H9 (cell line): Measurements from ENCODE around the gene GRK4. TPM values are rescaled to one million over a fixed set of nuclear protein-coding genes. Genes with fewer than 3 reads are reported as not detected.
"Not testable (repeated sequence)": the region's sequence is repeated elsewhere in the genome, so short reads cannot be mapped to it uniquely, and the experiment has no call there.

ENCODE experiments used
- DNase-seq: peaks from one replicate; pipeline ENCODE4 v3.0.0-alpha.2; 2017
- H2AFZ ChIP-seq: one replicate; pipeline ENCODE4 v1.6.1; 2013; ENCODE audit warnings: mild to moderate bottlenecking, low read length, control low read depth, moderate library complexity
- H2AK5ac ChIP-seq: 2 replicates; pipeline ENCODE4 v1.6.1; 2013; ENCODE audit warnings: low read length, control low read depth, mixed read lengths; ENCODE audit not compliant: insufficient read length
- H2BK120ac ChIP-seq: one replicate; pipeline ENCODE4 v1.6.1; 2013; ENCODE audit warnings: low read depth, mild to moderate bottlenecking, low read length, control low read depth, inconsistent platforms; ENCODE audit not compliant: poor library complexity, severe bottlenecking
- H2BK12ac ChIP-seq: 2 replicates; pipeline ENCODE4 v1.6.1; 2013; ENCODE audit warnings: low read length, control low read depth, mixed read lengths, low read depth; ENCODE audit not compliant: insufficient read length
- H2BK15ac ChIP-seq: 2 replicates; pipeline ENCODE4 v1.6.1; 2013; ENCODE audit warnings: low read depth, low read length, control low read depth
- H2BK20ac ChIP-seq: one replicate; pipeline ENCODE4 v1.6.1; 2013; ENCODE audit warnings: low read depth, mild to moderate bottlenecking, low read length, control low read depth, inconsistent platforms; ENCODE audit not compliant: poor library complexity, severe bottlenecking
- H2BK5ac ChIP-seq: 2 replicates; pipeline ENCODE4 v1.6.1; 2013; ENCODE audit warnings: low read length, control low read depth, mixed read lengths; ENCODE audit not compliant: insufficient read length
- H3K14ac ChIP-seq: 2 replicates; pipeline ENCODE4 v1.6.1; 2013; ENCODE audit warnings: low read length, control low read depth; ENCODE audit not compliant: insufficient read depth
- H3K18ac ChIP-seq: 2 replicates; pipeline ENCODE4 v1.6.1; 2013; ENCODE audit warnings: low read depth, mild to moderate bottlenecking, mixed read lengths, low read length, control low read depth; ENCODE audit not compliant: insufficient read length
- H3K23ac ChIP-seq: 2 replicates; pipeline ENCODE4 v1.6.1; 2013; ENCODE audit warnings: low read length, control low read depth, mixed read lengths, low read depth; ENCODE audit not compliant: insufficient read length
- H3K23me2 ChIP-seq: 2 replicates; pipeline ENCODE4 v1.6.1; 2013; ENCODE audit warnings: low read depth, mild to moderate bottlenecking, mixed read lengths, low read length, control low read depth; ENCODE audit not compliant: insufficient read length, poor library complexity, severe bottlenecking
- H3K27ac ChIP-seq: 2 replicates; pipeline ENCODE4 v1.5.1; 2013; ENCODE audit warnings: low read length, control low read depth, mixed read lengths, low read depth; ENCODE audit not compliant: insufficient read length
- H3K27me3 ChIP-seq: 2 replicates; pipeline ENCODE4 v1.6.1; 2013; ENCODE audit warnings: low read length, control low read depth, inconsistent platforms; ENCODE audit not compliant: insufficient read depth
- H3K4ac ChIP-seq: 2 replicates; pipeline ENCODE4 v1.6.1; 2013; ENCODE audit warnings: low read depth, mild to moderate bottlenecking, control low read depth, inconsistent platforms, low read length, moderate library complexity
- H3K4me1 ChIP-seq: 2 replicates; pipeline ENCODE4 v1.6.1; 2013; ENCODE audit warnings: low read length, control low read depth, inconsistent platforms; ENCODE audit not compliant: insufficient read depth
- H3K4me2 ChIP-seq: 2 replicates; pipeline ENCODE4 v1.6.1; 2013; ENCODE audit warnings: low read length, control low read depth, mixed read lengths; ENCODE audit not compliant: insufficient read length, insufficient read depth
- H3K56ac ChIP-seq: 2 replicates; pipeline ENCODE4 v1.6.1; 2013; ENCODE audit warnings: low read depth, mild to moderate bottlenecking, mixed read lengths, low read length, control low read depth; ENCODE audit not compliant: insufficient read length
- H3K79me1 ChIP-seq: 2 replicates; pipeline ENCODE4 v1.6.1; 2013; ENCODE audit warnings: low read depth, mild to moderate bottlenecking, moderate library complexity, low read length, control low read depth, inconsistent platforms; ENCODE audit not compliant: insufficient read depth, poor library complexity, severe bottlenecking
- H3K79me2 ChIP-seq: 2 replicates; pipeline ENCODE4 v1.6.1; 2013; ENCODE audit warnings: low read length, control low read depth, inconsistent platforms; ENCODE audit not compliant: insufficient read depth
- H3K9ac ChIP-seq: 2 replicates; pipeline ENCODE4 v1.6.1; 2013; ENCODE audit warnings: low read length, control low read depth, mixed read lengths; ENCODE audit not compliant: insufficient read length; ENCODE audit errors: extremely low read depth
- H3K9me3 ChIP-seq: one replicate; pipeline ENCODE4 v1.6.1; 2013; ENCODE audit warnings: low read depth, low read length, inconsistent platforms; ENCODE audit not compliant: control insufficient read depth
- H3T11ph ChIP-seq: one replicate; pipeline ENCODE4 v1.6.1; 2013; ENCODE audit warnings: mild to moderate bottlenecking, low read length, control low read depth, inconsistent platforms
- H4K20me1 ChIP-seq: one replicate; pipeline ENCODE4 v1.6.1; 2013; ENCODE audit not compliant: control insufficient read depth, insufficient read length, insufficient read depth
- H4K5ac ChIP-seq: 2 replicates; pipeline ENCODE4 v1.6.1; 2013; ENCODE audit warnings: low read depth, mild to moderate bottlenecking, mixed read lengths, low read length, control low read depth; ENCODE audit not compliant: insufficient read length
- H4K8ac ChIP-seq: replicated peaks from 2 replicates; pipeline ENCODE4 v1.6.1; 2013; ENCODE audit warnings: low read length, control low read depth, mixed read lengths, low read depth; ENCODE audit not compliant: insufficient read length
- H4K91ac ChIP-seq: 2 replicates; pipeline ENCODE4 v1.6.1; 2013; ENCODE audit warnings: low read depth, mild to moderate bottlenecking, moderate library complexity, mixed read lengths, low read length, control low read depth; ENCODE audit not compliant: insufficient read length
- H3K27ac Mint-ChIP-seq, 3 experiments: 2 replicates in 2 of 3; 3 replicates in 1 of 3; pipeline ENCODE4 v1.8.0; 2020 to 2021; ENCODE audit warnings: mixed read lengths in 3 of 3, mild to moderate bottlenecking in 1 of 3, moderate library complexity in 1 of 3
- H3K27me3 Mint-ChIP-seq: 2 replicates; pipeline ENCODE4 v1.8.0; 2021; ENCODE audit warnings: low read depth, mild to moderate bottlenecking, moderate library complexity, mixed read lengths
- H3K36me3 Mint-ChIP-seq, 3 experiments: 2 replicates in 2 of 3; 3 replicates in 1 of 3; pipeline ENCODE4 v1.8.0; 2020 to 2021; ENCODE audit warnings: low read depth in 3 of 3, mixed read lengths in 3 of 3; ENCODE audit not compliant: insufficient read depth in 1 of 3
- H3K4me1 Mint-ChIP-seq, 2 experiments: 2 replicates each; pipeline ENCODE4 v1.8.0; 2020; ENCODE audit warnings: mixed read lengths in 2 of 2
- H3K4me3 Mint-ChIP-seq, 2 experiments: 2 replicates in 1 of 2; 3 replicates in 1 of 2; pipeline ENCODE4 v1.8.0; 2020 to 2021; ENCODE audit warnings: mild to moderate bottlenecking in 2 of 2, mixed read lengths in 2 of 2, moderate library complexity in 1 of 2
- H3K9me3 Mint-ChIP-seq, 2 experiments: 2 replicates in 1 of 2; 3 replicates in 1 of 2; pipeline ENCODE4 v1.8.0; 2020; ENCODE audit warnings: mild to moderate bottlenecking in 2 of 2, mixed read lengths in 2 of 2, moderate library complexity in 1 of 2
- WGBS: extraction: QIAGEN DNeasy Blood & Tissue Kit; methylation state at CpG from one replicate; pipeline ENCODE4 v1.1.7; 2013; ENCODE audit warnings: missing lambda C conversion rate, low lambda C conversion rate, mixed read lengths; ENCODE audit not compliant: insufficient read length; ENCODE audit errors: extremely low coverage; 5-methylcytosine and 5-hydroxymethylcytosine counted together
- total RNA-seq: library from RNA; stranded (reverse); gene quantifications from 2 replicates; pipeline ENCODE4 v1.2.1, GENCODE V29; 2021

Gene GRK4
- total RNA-seq, 1 experiment from 2014 or later, result 4.8 TPM

- peaks cover 74 to 86% (median 83%) of the 10 kb centered on the region in 3 experiments for H3K36me3 Mint-ChIP-seq
Observed at GRCh38 chr4:2922453-2923101, 40.8 kb upstream of the GRK4 start.

More at GRCh38 chr4:2922453-2923101, 40.8 kb upstream of the GRK4 start:
- H3K23me2 ChIP-seq, H3K56ac ChIP-seq, H3K27ac ChIP-seq, H2BK15ac ChIP-seq, H4K8ac ChIP-seq, H3K79me1 ChIP-seq, H3K4ac ChIP-seq, H4K91ac ChIP-seq, H2BK5ac ChIP-seq, H3K79me2 ChIP-seq, H3K27me3 ChIP-seq, H2AFZ ChIP-seq, H2BK120ac ChIP-seq, H3K4me2 ChIP-seq, H2BK12ac ChIP-seq, H3K18ac ChIP-seq, H3K27me3 Mint-ChIP-seq, H3K4me1 ChIP-seq, H3K9me3 ChIP-seq, H3K14ac ChIP-seq, H3T11ph ChIP-seq, H3K9ac ChIP-seq, H2BK20ac ChIP-seq, H4K5ac ChIP-seq, H2AK5ac ChIP-seq, H4K20me1 ChIP-seq, H3K23ac ChIP-seq: not testable (repeated sequence)
- no CpG with 5 or more reads among the region's 7 CpGs for WGBS
- peak; percentile 94 for DNase-seq
- Mint-ChIP-seq H3K4me3 (peak overlapping the region; percentile 14 to 43; a peak in 3 of 5 replicates), H3K9me3 (peaks cover 31 to 44% of the 10 kb centered on the region in 2 experiments), H3K27ac (peak overlapping the region; percentile 51 to 96 (median 94)), H3K4me1 (peaks cover 32 to 33% of the 10 kb centered on the region in 2 experiments)
